ENCODE data around the gene CROCC2. TPM values are rescaled to one million over a fixed set of nuclear protein-coding genes. Genes with fewer than 3 reads are reported as not detected.

The CROCC2 gene
- total RNA-seq (2022; extraction: Qiagen RNA extraction; ENCODE audit: low read depth), result not detected in 5 replicates

DNA sequence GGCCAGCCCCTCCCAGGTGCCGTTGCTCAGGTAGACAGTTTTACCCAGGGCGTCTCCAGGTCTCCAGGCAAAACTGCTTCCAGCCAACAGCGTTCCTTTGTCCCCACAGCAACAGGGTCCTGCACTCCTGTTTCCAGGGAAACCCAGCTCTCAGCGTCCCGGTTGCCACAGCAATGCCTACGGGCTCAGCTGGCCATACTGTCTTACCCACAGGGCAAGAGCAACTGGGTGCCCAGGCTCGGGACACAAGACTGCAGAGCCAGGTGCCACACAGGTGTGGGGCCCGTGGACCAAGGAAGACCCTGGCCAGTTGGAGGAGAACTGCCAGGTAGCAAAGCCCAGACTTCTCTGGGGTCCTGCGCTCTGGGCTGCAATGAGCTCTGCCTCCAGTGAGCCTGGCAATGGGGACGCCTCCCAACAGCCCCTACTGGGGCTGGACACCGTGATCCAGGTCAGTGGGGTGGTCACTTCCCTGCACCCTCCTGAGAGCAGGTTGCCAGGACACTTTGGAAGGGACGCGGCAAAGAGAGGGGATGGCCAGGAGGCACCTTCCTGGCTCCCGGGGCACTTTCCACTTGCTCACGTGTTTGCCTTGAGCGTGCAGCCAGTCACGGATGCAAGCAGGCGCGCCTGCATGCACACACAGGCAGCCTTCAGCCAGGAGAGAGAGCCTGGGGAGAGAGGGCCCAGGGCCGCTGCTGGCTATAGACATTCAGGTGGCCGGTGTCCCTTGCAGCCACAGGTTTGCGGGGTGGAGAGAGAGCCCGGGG, at the start of gene CROCC2:
CROCC2 (plus strand) TSS at position 196 of the 770 bp plus-strand sequence; CDS start at position 374, 178 bp downstream.

DNA sequence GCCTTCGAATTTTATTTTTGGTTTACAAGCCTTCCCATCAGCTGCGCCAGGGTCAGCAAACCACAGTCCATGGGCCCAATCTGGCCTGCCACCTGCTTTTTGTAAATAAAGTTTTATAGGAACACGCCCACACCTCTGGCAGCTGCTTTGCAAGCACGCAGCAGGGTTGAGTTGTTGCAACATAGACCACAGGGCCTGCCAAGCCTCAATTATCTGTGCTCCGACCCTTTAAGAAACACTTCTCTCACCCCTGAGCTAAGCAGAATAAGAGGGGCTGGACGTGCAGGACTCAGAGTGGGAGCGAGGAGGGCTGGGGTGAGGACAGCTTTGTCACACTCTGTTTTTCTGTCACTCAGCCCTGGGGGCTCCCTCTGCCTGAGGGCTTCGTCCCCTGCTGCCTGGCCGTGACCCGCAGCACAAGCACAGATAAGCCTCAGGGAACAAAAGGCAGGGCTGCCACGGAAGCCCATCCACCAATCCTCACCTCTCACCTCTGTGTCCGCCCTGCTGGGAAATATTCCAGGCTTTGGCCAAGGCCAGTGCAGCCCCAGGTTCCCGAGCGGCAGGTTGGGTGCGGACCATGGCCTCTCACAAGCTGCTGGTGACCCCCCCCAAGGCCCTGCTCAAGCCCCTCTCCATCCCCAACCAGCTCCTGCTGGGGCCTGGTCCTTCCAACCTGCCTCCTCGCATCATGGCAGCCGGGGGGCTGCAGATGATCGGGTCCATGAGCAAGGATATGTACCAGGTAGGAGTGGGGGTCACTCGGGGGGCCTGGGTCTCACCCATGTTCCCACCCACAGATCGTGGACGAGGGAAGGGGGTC, 37.6 kb upstream of the CROCC2 start, which contains the start of gene AGXT:
AGXT (plus strand) TSS at position 539 of the 823 bp plus-strand sequence; CDS start at position 581, 42 bp downstream.

DNA sequence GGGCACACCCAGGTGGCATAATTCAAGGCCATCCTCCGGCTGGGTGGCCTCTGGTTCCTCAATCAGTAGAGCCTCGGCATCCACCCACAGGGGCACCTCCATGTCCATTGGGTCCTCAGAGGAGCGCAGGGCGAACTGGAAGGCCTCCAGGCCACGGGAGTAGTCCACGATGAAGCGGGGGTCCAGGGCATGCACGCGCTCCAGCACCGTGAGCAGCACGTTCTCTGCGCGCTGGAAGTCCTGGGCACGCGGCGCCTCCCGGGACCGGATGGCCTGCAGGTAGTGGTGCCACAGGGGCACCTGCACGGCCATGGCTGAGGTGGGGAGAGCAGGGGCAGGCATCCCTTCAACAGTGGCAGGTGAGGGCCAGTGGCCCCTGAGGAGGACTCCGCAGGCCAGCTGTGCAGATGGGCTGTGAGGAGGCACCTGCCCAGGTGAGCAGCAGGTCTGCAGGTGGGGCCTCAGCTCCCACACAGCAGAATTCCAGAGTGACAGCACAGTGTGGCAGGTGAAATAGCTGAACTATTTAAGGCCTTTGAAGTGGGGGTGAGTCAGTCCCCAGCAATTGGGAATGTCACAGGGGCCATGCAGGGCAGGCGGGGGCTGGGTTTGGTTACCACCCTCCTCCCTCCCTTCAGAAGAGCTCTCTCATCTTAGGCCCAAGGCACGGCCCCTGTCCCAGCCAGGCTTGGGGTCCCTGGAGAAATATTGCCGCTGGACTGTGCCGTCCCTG, 10.3 kb upstream of the CROCC2 start, which contains the start of gene MAB21L4:
MAB21L4 (minus strand) TSS at position 501 of the 733 bp plus-strand sequence; CDS start at position 342, 159 bp downstream.

DNA sequence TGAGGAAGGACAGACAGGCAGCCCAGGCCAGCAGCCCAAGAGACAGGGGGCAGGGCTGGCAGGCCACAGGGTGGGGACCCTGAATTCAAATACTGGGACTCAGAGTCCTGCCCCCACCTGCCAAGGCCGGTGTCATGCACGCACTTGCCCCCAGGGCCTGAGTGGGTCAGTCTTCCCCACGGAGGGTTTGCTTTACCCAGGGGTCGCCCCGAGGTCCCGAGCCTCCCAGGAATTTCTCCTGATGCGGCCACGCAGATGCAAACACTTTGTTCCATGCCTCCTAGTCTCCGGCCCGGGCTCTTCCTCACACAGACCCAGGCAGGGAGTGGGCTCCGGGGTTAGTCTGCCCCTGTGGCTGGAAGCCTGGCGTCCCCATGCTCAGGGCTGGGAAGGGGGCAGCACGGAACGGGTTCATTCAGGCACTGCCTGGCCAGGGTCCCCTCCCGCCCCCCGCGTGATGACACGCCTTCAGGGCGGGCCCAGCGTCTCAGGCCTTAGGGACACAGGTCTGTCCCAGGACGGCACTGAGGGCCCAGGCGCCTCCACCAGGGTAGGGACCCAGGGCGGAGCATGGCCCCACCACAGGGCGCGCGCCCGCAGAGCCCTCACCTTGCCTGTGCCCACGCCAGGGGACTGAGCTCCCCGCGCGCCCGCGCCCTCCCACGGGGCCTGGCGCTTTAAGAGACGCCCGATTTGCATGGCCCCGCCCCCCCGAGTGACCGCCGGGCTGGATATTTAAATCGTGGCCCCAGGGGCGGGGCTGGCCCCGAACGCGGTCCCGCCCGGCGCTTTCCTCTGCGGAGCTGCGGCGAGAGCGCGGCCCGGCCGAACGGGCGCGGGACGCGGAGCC, 91.9 kb downstream of the CROCC2 start, which contains the start of gene SNED1:
SNED1 (plus strand) TSS at position 763 of the 850 bp plus-strand sequence. CDS start 220 bp downstream, outside the sequence.

Other genes with a start within 250 kb of the CROCC2 start
- not detected in 5 replicates for gene AQP12B, start 223.5 kb upstream of the CROCC2 start, total RNA-seq (2022; extraction: Qiagen RNA extraction; ENCODE audit: low read depth)
- not detected in 5 replicates for gene AQP12A, start 214.5 kb upstream of the CROCC2 start, total RNA-seq (2022; extraction: Qiagen RNA extraction; ENCODE audit: low read depth)
- gene KIF1A, start 86.1 kb upstream of the CROCC2 start, total RNA-seq (2022; extraction: Qiagen RNA extraction; ENCODE audit: low read depth), result 0.65 to 1.3 TPM (median 0.76 TPM) in 5 replicates
- gene AGXT, start 37.5 kb upstream of the CROCC2 start, total RNA-seq (2022; extraction: Qiagen RNA extraction; ENCODE audit: low read depth), result 0.05 TPM in 1 of 5 replicates, not detected in the others
- 0.03 to 0.17 TPM (median 0.15 TPM) in 3 of 5 replicates, not detected in the others for gene MAB21L4, start 10.2 kb upstream of the CROCC2 start, total RNA-seq (2022; extraction: Qiagen RNA extraction; ENCODE audit: low read depth)
- gene SNED1, start 92.3 kb downstream of the CROCC2 start, total RNA-seq (2022; extraction: Qiagen RNA extraction; ENCODE audit: low read depth), result 0.42 to 0.72 TPM (median 0.58 TPM) in 5 replicates
- gene MTERF4, start 196.0 kb downstream of the CROCC2 start, total RNA-seq (2022; extraction: Qiagen RNA extraction; ENCODE audit: low read depth), result 25.1 to 33.1 TPM (median 26.4 TPM) in 5 replicates
- gene PASK, start 243.1 kb downstream of the CROCC2 start, total RNA-seq (2022; extraction: Qiagen RNA extraction; ENCODE audit: low read depth), result 8.0 to 9.9 TPM (median 9.2 TPM) in 5 replicates
- 58.3 to 73.5 TPM (median 61.4 TPM) in 5 replicates for gene PPP1R7, start 244.1 kb downstream of the CROCC2 start, total RNA-seq (2022; extraction: Qiagen RNA extraction; ENCODE audit: low read depth)

Data from A549 treated with CpdA at 1 μM for 4 hours (cell line).